HepG2 (cell line): Measurements from ENCODE around the gene CD72. TPM values are rescaled to one million over a fixed set of nuclear protein-coding genes. Genes with fewer than 3 reads are reported as not detected.

Experiments
- ATAC-seq: fragments of 200-7000 bp; cut with Tn5 transposase; 3 replicates; pipeline ENCODE4 v1.9.1; 2020; ENCODE audit warnings: mild to moderate bottlenecking, moderate library complexity
- BruUV-seq: library from RNA; stranded (reverse); fragments of 400-500 nt; replicated peaks from 2 replicates; lab custom pipeline; 2021; lab: Mats Ljungman, UMichigan
- CTCF ChIA-PET: fragments of 300-600 bp; formaldehyde crosslinking; extraction: SDS; loops from one replicate; lab custom pipeline; 2021; ENCODE audit warnings: low total read pairs, inconsistent platforms, low intra/inter-chr PET ratio; lab: Yijun Ruan, JAX
- POLR2A ChIA-PET: fragments of 350-600 bp; sonication (Branson Sonifier 250); formaldehyde crosslinking; loops from one replicate; lab custom pipeline; 2020; ENCODE audit warnings: antibody characterized with exemption, inconsistent platforms; lab: Yijun Ruan, JAX
- DNase-seq: peaks from one replicate; pipeline ENCODE4 v3.0.0-alpha.2; 2015; ENCODE audit warnings: low spot score
- FAIRE-seq: peaks from 3 replicates; lab custom pipeline; 2011; peaks lifted over from hg19 to GRCh38; lab: Jason Lieb, UNC
- H2AFZ ChIP-seq: one replicate; pipeline ENCODE4 v1.6.1; 2011; ENCODE audit warnings: low read length, inconsistent platforms
- H3K27ac ChIP-seq: fragments of 300-600 bp; 3 replicates; pipeline ENCODE4 v1.8.0; 2011; ENCODE audit warnings: mixed run types, mild to moderate bottlenecking, mixed read lengths, low read length, inconsistent platforms; ENCODE audit not compliant: insufficient read depth; ENCODE audit errors: extremely low read length
- H3K27me3 ChIP-seq, 2 experiments: fragments of 200-600 bp in 1 of 2; 2 replicates in 1 of 2; 3 replicates in 1 of 2; pipeline versions ENCODE4 v1.6.0 to v1.8.0; 2011; ENCODE audit warnings: low read length in 2 of 2, mild to moderate bottlenecking in 2 of 2, moderate library complexity in 2 of 2, inconsistent platforms in 1 of 2; ENCODE audit not compliant: insufficient read depth in 2 of 2, control insufficient read depth in 1 of 2
- H3K36me3 ChIP-seq, 2 experiments: fragments of 200-600 bp in 1 of 2; replicated peaks in 1 of 2; 2 replicates in 1 of 2; 3 replicates in 1 of 2; pipeline versions ENCODE4 v1.5.1 to v1.8.0; 2011; ENCODE audit warnings: low read length in 2 of 2, inconsistent platforms in 1 of 2; ENCODE audit not compliant: insufficient read depth in 2 of 2, control insufficient read depth in 1 of 2
- H3K4me1 ChIP-seq: 2 replicates; pipeline ENCODE4 v1.5.1; 2012; ENCODE audit warnings: low read length, inconsistent platforms; ENCODE audit not compliant: insufficient read depth
- H3K4me2 ChIP-seq: 2 replicates; pipeline ENCODE4 v1.6.0; 2011; ENCODE audit warnings: low read depth, low read length, inconsistent platforms
- H3K4me3 ChIP-seq, 3 experiments: fragments of 200-600 bp in 1 of 3; sonication (generic), shearing (Covaris generic) in 1 of 3; replicated peaks in 1 of 3; 2 replicates each; pipeline ENCODE4 v1.5.1; 2011 to 2016; ENCODE audit warnings: low read length in 3 of 3, inconsistent platforms in 2 of 3, low read depth in 2 of 3, mild to moderate bottlenecking in 2 of 3, control low read depth in 1 of 3, mixed read lengths in 1 of 3; ENCODE audit not compliant: insufficient read depth in 1 of 3
- H3K79me2 ChIP-seq: one replicate; pipeline ENCODE4 v1.6.1; 2011; ENCODE audit warnings: low read length, inconsistent platforms; ENCODE audit not compliant: insufficient read depth
- H3K9ac ChIP-seq: 2 replicates; pipeline ENCODE4 v1.6.0; 2011; ENCODE audit warnings: mild to moderate bottlenecking, low read depth, low read length, inconsistent platforms; ENCODE audit not compliant: insufficient read depth
- H3K9me3 ChIP-seq: 2 replicates; pipeline ENCODE4 v1.5.1; 2012; ENCODE audit warnings: mild to moderate bottlenecking, low read length
- H4K20me1 ChIP-seq: 2 replicates; pipeline ENCODE4 v1.6.0; 2011; ENCODE audit warnings: inconsistent platforms, mild to moderate bottlenecking, low read length, moderate library complexity; ENCODE audit not compliant: insufficient read depth
- HNRNPH1 ChIP-seq: fragments of 200-400 bp; formaldehyde crosslinking; optimal IDR thresholded peaks from 2 replicates; pipeline ENCODE3; 2017; ENCODE audit warnings: mild to moderate bottlenecking, low read depth, low read length
- NFYB ChIP-seq: sonication (generic); formaldehyde crosslinking; IDR thresholded peaks from 2 replicates; pipeline ENCODE4 v1.4.0; 2020; ENCODE audit warnings: missing genetic modification reagents
- NRL ChIP-seq: sonication (generic); formaldehyde crosslinking; IDR thresholded peaks from 2 replicates; pipeline ENCODE4 v1.5.0; 2020; ENCODE audit warnings: missing genetic modification reagents, mild to moderate bottlenecking, moderate library complexity, borderline replicate concordance
- PLRG1 ChIP-seq: fragments of 450-650 bp; conservative IDR thresholded peaks from 2 replicates; pipeline ENCODE4 v1.6.1; 2016
- POLR2A ChIP-seq, 2 experiments: IDR thresholded peaks; 2 replicates each; pipeline ENCODE4 v1.6.1; 2011; ENCODE audit warnings: low read depth in 2 of 2, low read length in 2 of 2, mild to moderate bottlenecking in 1 of 2, moderate library complexity in 1 of 2; ENCODE audit not compliant: insufficient read depth in 1 of 2
- SP140L ChIP-seq: sonication (generic); formaldehyde crosslinking; IDR thresholded peaks from 2 replicates; pipeline ENCODE4 v1.4.0; 2020; ENCODE audit warnings: missing genetic modification reagents, borderline replicate concordance
- TMF1 ChIP-seq: sonication (generic); formaldehyde crosslinking; IDR thresholded peaks from 2 replicates; pipeline ENCODE4 v1.8.1; 2022; ENCODE audit warnings: low read depth, missing genetic modification reagents
- ZBTB7A ChIP-seq: sonication (generic); formaldehyde crosslinking; IDR thresholded peaks from 2 replicates; pipeline ENCODE4 v1.8.0; 2022; ENCODE audit warnings: mild to moderate bottlenecking, missing genetic modification reagents
- ZBTB7B ChIP-seq: sonication (generic); formaldehyde crosslinking; IDR thresholded peaks from 2 replicates; pipeline ENCODE4 v1.4.0; 2020; ENCODE audit warnings: missing genetic modification reagents
- ZC3H4 ChIP-seq: sonication (generic); formaldehyde crosslinking; IDR thresholded peaks from 2 replicates; pipeline ENCODE4 v1.4.0; 2020; ENCODE audit warnings: missing genetic modification reagents, borderline replicate concordance
- ZKSCAN5 ChIP-seq: sonication (generic); formaldehyde crosslinking; IDR thresholded peaks from 2 replicates; pipeline ENCODE4 v1.5.1; 2020; ENCODE audit warnings: mild to moderate bottlenecking, missing genetic modification reagents
- ZNF234 ChIP-seq: sonication (generic); formaldehyde crosslinking; conservative IDR thresholded peaks from 2 replicates; pipeline ENCODE4 v1.5.1; 2020; ENCODE audit warnings: mild to moderate bottlenecking, missing genetic modification reagents
- ZNF562 ChIP-seq: sonication (generic); formaldehyde crosslinking; IDR thresholded peaks from 2 replicates; pipeline ENCODE4 v1.8.0; 2022; ENCODE audit warnings: missing genetic modification reagents, borderline replicate concordance
- WGBS: methylation state at CpG from one replicate; pipeline ENCODE4 v1.1.6; 2017; ENCODE audit warnings: low lambda C conversion rate; 5-methylcytosine and 5-hydroxymethylcytosine counted together
- in situ Hi-C: cut with HindIII; loops from 2 replicates; pipeline ENCODE4 v1.10.0; 2017; ENCODE audit warnings: low pct_unique_long_range_greater_than_20kb; ENCODE audit not compliant: extremely low pct_ligation_motif_present
- intact Hi-C: fragments of 100-400 bp; cut with micrococcal nuclease; formaldehyde crosslinking; loops from one replicate; pipeline ENCODE4 v1.10.0; 2022; ENCODE audit not compliant: unreplicated experiment
- polyA plus RNA-seq, 8 experiments: library from polyadenylated mRNA; depleted of rRNA in 3 of 8; stranded (reverse) in 7 of 8; unstranded in 1 of 8; fragments of >200 nt; fragmentation: Illumina TruSeq in 4 of 8; extraction: Trizol in 4 of 8; gene quantifications; 2 replicates each; pipeline versions ENCODE4 v1.2.1 to v1.2.3, GENCODE V29; 2011 to 2016; ENCODE audit warnings: low read depth in 4 of 8, missing spikeins in 1 of 8, mixed read lengths in 1 of 8; ENCODE audit not compliant: insufficient read depth in 1 of 8
- total RNA-seq, 5 experiments: library from RNA; depleted of rRNA; stranded (reverse); fragments of >200 nt; fragmentation: Illumina TruSeq; extraction: Trizol; gene quantifications; 2 replicates each; pipeline ENCODE4 v1.2.3, GENCODE V29; 2016; ENCODE audit warnings: low read depth in 1 of 5
- TF ChIP-seq, protein P1 (sequence below): sonication (generic); formaldehyde crosslinking; IDR thresholded peaks from 2 replicates; pipeline ENCODE4 v1.5.1; 2020; ENCODE audit warnings: mild to moderate bottlenecking, missing genetic modification reagents, borderline replicate concordance
- TF ChIP-seq, protein P2 (sequence below): sonication (generic); formaldehyde crosslinking; IDR thresholded peaks from 2 replicates; pipeline ENCODE4 v1.4.0; 2020; ENCODE audit warnings: mild to moderate bottlenecking, low read depth, missing genetic modification reagents

Gene CD72
- total and polyA plus RNA-seq, 2 of the 13 experiments (the other 11 are each of a cell fraction or from before 2014, with no cell fraction given) = 0.18 to 1.1 TPM

DNA sequence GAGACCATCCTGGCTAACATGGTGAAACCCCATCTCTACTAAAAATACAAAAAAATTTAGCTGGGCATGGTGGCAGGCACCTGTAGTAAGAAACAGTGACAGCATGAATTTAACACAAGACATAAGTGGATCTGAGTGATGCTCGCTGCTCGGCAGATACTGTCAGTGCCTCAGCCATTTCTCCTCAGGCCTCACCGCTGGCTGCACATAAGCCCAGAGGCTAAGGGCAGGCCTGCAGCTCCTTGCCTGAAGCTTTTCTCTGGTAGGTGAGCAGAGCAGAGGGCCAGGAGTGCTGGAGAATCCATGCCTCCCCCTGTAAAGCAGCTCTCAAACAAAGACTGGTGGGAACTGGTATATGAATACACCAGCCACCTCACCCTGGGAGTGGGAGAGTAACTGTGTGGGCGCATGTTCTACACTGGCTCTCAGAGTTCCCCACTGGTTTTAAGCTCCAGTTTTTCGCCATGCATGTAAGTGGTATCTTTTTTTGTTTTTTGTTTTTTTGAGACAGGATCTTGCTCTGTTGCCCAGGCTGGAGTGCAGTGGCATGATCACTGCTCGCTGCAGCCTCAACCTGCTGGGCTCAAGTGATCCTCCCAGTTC, 10.3 kb upstream of the CD72 start:
- FAIRE-seq = no peak
- H3K79me2 ChIP-seq = no peaks in the 10 kb centered on the region
- H3K9ac ChIP-seq = no peak overlapping the region
- no peaks in the 10 kb centered on the region for H3K9me3 ChIP-seq
- H3K27me3 ChIP-seq = no peaks in the 10 kb centered on the region; a peak in 2 of 5 replicates
- no peak overlapping the region for H3K27ac ChIP-seq
- no TSS peak for BruUV-seq
- intact Hi-C loops (no loop called here), in situ Hi-C loops (no loop called here)
- POLR2A ChIA-PET = no interaction called here
- CTCF ChIA-PET = no interaction called here
- TF ChIP-seq ZBTB7A (CRISPR knock-in tag) (no peak), HNRNPH1 (no peak), NFYB (CRISPR knock-in tag) (no peak), SP140L (no peak), POLR2A (IDR thresholded peaks at IDR 0.05; ENCODE audit: insufficient read depth in 1 of 2, low read depth in 2 of 2, low read length in 2 of 2) (no peak), ZKSCAN5 (CRISPR knock-in tag) (no peak), NRL (CRISPR knock-in tag) (no peak), TMF1 (CRISPR knock-in tag) (no peak), ZBTB7B (CRISPR knock-in tag) (no peak), PLRG1 (no peak)
- no peak for DNase-seq
- WGBS = 71% methylated on average over 6 of the region's 6 CpGs
- no peaks in the 10 kb centered on the region for H4K20me1 ChIP-seq
- H3K4me3 ChIP-seq = no peak overlapping the region
- no peaks in the 10 kb centered on the region for H3K36me3 ChIP-seq
- no peak overlapping the region for H3K4me2 ChIP-seq
- no peaks in the 10 kb centered on the region for H3K4me1 ChIP-seq
- peak; percentile 36 for ATAC-seq
- H2AFZ ChIP-seq = no peak overlapping the region

DNA sequence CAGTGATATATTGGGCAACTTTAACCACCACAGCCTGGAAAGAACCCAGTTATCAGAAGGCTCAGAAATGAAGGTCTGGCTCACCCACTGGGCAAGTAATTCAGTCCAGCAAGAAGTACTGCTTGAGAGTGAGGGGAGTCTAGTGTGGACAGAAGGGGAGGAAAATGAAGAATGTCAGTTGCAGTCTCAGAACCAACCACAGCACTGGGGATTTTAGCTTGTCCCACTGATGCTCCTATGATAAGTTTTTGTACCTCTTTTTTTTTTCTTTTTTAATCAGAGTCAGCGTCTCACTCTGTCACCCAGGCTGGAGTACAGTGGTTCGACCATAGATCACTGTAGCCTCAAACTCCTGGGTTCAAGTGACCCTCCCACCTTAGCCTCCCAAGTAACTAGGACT, 9.4 kb upstream of the CD72 start:
- no peaks in the 10 kb centered on the region for H3K4me1 ChIP-seq
- in situ Hi-C loops (no loop called here), intact Hi-C loops (no loop called here)
- H2AFZ ChIP-seq = no peak overlapping the region
- BruUV-seq = no TSS peak
- H3K79me2 ChIP-seq = no peaks in the 10 kb centered on the region
- H3K27me3 ChIP-seq = no peaks in the 10 kb centered on the region; a peak in 1 of 5 replicates
- ATAC-seq (no peak), DNase-seq (no peak), FAIRE-seq (no peak)
- H4K20me1 ChIP-seq = no peaks in the 10 kb centered on the region
- no peak overlapping the region for H3K4me3 ChIP-seq
- WGBS = 0% methylated on average over 2 of the region's 2 CpGs
- no peaks in the 10 kb centered on the region for H3K9me3 ChIP-seq
- no peaks in the 10 kb centered on the region for H3K36me3 ChIP-seq
- no peak overlapping the region for H3K27ac ChIP-seq
- CTCF ChIA-PET = no interaction called here
- no peak overlapping the region for H3K4me2 ChIP-seq
- POLR2A ChIA-PET = no interaction called here
- no peak overlapping the region for H3K9ac ChIP-seq
- TF ChIP-seq, protein P1, sequence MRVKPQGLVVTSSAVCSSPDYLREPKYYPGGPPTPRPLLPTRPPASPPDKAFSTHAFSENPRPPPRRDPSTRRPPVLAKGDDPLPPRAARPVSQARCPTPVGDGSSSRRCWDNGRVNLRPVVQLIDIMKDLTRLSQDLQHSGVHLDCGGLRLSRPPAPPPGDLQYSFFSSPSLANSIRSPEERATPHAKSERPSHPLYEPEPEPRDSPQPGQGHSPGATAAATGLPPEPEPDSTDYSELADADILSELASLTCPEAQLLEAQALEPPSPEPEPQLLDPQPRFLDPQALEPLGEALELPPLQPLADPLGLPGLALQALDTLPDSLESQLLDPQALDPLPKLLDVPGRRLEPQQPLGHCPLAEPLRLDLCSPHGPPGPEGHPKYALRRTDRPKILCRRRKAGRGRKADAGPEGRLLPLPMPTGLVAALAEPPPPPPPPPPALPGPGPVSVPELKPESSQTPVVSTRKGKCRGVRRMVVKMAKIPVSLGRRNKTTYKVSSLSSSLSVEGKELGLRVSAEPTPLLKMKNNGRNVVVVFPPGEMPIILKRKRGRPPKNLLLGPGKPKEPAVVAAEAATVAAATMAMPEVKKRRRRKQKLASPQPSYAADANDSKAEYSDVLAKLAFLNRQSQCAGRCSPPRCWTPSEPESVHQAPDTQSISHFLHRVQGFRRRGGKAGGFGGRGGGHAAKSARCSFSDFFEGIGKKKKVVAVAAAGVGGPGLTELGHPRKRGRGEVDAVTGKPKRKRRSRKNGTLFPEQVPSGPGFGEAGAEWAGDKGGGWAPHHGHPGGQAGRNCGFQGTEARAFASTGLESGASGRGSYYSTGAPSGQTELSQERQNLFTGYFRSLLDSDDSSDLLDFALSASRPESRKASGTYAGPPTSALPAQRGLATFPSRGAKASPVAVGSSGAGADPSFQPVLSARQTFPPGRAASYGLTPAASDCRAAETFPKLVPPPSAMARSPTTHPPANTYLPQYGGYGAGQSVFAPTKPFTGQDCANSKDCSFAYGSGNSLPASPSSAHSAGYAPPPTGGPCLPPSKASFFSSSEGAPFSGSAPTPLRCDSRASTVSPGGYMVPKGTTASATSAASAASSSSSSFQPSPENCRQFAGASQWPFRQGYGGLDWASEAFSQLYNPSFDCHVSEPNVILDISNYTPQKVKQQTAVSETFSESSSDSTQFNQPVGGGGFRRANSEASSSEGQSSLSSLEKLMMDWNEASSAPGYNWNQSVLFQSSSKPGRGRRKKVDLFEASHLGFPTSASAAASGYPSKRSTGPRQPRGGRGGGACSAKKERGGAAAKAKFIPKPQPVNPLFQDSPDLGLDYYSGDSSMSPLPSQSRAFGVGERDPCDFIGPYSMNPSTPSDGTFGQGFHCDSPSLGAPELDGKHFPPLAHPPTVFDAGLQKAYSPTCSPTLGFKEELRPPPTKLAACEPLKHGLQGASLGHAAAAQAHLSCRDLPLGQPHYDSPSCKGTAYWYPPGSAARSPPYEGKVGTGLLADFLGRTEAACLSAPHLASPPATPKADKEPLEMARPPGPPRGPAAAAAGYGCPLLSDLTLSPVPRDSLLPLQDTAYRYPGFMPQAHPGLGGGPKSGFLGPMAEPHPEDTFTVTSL (CRISPR knock-in tag) = no peak
- no peak for TF ChIP-seq ZNF234 (CRISPR knock-in tag)
- no peak for TF ChIP-seq ZNF562 (CRISPR knock-in tag)
- no peak for TF ChIP-seq ZC3H4 (CRISPR knock-in tag)
- TF ChIP-seq, protein P2, sequence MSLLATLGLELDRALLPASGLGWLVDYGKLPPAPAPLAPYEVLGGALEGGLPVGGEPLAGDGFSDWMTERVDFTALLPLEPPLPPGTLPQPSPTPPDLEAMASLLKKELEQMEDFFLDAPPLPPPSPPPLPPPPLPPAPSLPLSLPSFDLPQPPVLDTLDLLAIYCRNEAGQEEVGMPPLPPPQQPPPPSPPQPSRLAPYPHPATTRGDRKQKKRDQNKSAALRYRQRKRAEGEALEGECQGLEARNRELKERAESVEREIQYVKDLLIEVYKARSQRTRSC = no peak
